ENCODE data around the gene OGFOD3.

DNA sequence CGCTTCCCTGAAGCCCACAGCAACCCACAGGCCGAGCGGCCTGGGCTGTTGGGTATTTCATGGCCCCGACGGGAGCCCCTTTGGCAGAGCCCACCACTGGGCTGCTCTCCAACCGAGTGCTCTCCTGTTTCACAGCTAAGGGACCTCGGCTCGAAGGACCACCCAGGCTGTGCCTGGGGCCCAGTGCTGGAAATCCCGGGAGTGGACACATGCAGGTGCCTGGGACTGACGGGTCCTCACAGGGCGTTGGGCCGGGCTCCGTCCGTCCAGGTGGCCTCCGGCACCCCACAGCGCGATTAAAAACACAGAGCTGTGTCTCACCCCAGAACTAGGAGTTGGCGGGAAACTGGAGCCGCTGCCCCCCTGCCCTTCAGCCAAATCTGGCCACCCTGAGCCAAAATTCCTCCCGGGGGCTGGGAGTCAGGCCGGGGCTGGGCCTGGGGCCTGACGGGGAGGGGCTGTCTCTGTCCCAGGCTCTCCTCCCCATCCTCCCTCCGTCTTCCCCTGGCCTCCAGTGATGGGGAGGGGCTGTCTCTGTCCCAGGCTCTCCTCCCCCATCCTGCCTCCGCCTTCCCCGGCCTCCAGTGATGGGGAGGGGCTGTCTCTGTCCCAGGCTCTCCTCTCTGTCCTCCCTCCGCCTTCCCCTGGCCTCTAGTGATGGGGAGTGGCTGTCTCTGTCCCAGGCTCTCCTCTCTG lies 32.7 kb downstream of the OGFOD3 start:
- TF ChIP-seq CTCF (conservative IDR thresholded peaks at IDR 0.05) (no peak), EZH2 (IDR thresholded peaks at IDR 0.05; ENCODE audit: low read depth) (no peak)

Data from PC-9 (cell line).